GM21529 (cell line): ENCODE measurements around the gene CYB561D1.

Source experiments
- ATAC-seq: cut with Tn5 transposase; IDR thresholded peaks from one replicate; pipeline ENCODE4 v1.9.1; 2021; ENCODE audit not compliant: unreplicated experiment

CYB561D1 gene

DNA sequence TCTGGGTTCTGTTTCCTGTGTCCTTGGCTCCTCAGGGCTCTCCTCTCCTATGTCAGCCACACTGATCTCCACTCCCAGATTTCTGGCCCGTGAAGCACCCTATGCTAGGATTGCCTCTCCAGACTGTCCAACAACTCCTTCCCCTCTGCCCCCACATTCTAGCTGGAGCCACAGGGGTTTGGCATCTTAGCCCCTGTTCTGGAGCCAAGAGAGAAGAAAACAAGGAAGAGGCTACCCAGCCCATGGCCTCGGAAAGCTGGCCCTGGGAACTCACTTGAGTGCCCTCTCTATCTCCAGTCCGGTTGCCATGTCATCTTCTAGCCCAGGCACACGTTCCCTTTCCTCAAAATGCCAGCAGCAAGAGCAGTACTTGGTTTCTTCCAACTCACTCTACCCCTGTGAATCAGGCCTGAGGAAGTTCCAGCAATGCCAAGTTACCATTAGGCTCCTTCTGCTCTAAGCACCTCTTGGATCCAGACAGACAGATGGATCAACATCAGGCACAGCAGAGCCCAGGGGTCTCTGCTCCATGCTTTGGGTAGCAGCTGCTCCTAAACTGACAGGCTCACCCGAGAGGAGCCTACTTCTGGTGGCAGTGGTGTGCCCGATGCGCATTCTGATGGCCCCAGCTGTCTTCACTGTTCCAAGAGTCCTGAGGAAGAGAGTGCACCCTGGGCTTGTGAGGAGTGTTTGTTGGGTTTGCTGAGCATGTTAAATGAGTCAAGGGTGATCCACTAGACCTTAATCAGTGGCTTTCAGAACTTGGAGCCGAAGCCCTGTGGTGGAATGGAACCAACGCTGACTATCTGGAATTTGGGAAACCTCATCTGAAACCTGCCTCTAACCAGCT is 34.2 kb downstream of the CYB561D1 start:
- no peak for ATAC-seq

DNA sequence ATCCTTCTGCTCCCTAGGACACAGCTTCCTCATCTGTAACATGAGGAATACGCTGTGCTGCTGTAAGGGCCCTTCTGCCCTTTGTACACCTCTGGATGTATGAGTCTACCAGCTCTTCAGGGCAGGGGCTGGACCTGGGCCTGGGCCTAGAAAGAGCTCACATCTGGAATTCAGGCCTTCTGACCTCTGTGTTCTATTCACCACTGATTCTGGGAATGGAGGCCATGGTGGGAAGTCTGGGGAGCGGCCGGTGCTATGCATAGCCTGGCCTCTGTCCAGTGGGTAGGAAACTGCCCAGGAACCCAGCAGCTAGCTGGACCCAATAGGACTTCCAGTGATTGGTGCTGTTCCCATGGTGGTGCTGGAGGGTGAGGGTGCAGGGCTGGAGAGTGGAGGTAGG is 34.8 kb downstream of the CYB561D1 start:
- no peak for ATAC-seq

DNA sequence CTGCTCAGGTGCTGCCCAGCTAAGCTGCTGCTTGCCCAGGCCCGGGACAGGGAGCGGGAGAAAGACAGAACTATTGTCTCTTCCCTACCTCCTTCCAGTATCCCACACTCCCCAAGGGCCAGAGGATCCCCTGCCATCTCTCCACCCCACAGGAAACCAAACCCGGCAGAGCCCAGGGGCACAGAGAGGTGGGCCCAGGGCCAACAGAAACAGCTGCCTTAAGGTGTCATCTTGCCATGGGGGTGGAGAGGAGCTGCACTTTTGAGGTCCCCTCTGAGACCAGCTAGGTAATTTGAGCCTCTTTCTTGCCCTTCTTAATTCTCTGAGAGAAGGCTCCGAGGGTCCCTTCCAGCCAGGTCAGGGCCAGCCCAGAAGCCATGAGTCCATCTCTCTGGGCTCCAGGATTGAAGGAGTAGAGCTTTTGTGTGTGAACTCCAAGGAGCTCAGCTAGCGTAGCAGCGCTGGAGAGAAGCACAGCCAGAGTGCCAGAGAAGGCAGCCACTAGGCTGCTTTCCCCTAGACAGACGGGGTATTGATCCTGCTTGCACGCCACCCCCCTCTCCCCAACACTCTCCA is 36.1 kb downstream of the CYB561D1 start:
- ATAC-seq = no peak

DNA sequence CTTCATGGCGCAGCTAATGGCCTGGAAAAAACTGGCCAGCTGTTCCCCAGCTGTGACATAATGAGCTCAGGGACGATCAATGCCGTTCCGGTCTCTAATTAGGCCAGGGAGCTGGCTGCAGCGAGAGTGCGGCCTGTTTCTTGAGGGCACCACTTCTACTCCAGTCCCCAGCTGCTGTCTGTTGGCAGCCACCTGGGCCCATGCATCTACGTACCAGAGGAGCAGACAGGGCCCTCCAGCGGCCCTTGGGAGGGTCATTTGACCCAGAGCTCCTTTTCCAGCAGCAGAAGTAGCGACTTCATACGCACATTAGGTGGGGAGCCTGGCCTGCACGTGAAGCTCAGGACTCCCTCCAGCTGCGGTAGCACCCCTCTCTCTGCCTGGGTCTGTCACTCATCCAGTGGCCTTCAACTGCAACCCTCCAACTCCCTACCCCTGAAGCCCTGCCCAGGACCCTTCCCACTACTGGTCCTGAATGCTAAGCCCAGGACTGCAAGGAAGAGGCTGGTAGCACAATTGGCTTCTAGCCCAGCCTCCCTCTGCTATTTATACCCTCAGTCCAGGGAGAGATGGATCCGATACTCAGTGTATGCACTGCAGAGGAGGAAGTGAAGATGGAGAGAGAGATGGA is 36.7 kb downstream of the CYB561D1 start:
- ATAC-seq = no peak

DNA sequence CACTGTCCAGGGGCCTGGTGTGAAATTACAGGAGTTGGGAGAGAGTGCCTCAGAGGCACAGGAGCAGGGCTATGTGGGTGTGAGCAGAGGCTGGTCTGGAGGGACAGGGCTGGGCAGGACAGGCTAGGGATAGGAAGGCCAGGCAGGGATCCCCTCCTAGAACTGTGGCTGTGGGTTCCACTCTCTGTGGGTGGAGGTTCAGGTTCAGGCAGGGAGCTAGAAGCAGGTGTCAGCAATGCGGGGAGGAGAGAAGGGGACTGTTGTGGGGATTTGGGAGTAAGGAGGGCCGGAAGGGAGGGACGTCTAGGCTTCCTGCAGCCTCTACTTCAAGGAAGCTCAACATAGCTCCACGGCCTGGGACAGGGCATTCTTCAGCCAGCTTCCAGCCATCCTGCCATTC is 37.5 kb downstream of the CYB561D1 start:
- ATAC-seq = no peak

DNA sequence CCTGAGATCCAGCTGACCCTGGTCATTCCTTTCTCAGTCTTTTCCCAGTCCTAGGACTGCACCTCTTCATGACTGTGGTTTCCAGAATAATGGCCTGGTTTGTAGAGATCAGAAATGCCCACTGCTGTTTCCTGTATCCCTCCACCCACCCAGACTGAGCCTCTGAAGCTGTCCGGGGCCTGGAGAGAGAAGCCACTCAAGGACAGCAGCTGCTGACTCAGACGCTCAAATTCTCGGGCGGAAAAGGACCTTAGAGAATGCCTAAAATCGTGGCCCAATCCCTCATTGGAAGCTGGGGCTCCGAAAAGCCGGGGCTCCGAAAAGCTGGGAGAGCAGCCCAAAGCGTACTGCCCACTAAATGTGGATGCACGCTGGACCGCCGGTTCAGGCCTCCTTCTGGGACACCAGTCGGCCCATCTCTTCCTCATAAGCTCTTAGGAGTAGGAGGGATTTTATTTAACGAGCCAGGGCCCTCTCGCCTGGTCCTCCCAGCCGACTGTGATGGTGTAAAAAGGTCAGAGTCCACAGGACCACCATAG is 38.0 kb downstream of the CYB561D1 start:
- no peak for ATAC-seq

DNA sequence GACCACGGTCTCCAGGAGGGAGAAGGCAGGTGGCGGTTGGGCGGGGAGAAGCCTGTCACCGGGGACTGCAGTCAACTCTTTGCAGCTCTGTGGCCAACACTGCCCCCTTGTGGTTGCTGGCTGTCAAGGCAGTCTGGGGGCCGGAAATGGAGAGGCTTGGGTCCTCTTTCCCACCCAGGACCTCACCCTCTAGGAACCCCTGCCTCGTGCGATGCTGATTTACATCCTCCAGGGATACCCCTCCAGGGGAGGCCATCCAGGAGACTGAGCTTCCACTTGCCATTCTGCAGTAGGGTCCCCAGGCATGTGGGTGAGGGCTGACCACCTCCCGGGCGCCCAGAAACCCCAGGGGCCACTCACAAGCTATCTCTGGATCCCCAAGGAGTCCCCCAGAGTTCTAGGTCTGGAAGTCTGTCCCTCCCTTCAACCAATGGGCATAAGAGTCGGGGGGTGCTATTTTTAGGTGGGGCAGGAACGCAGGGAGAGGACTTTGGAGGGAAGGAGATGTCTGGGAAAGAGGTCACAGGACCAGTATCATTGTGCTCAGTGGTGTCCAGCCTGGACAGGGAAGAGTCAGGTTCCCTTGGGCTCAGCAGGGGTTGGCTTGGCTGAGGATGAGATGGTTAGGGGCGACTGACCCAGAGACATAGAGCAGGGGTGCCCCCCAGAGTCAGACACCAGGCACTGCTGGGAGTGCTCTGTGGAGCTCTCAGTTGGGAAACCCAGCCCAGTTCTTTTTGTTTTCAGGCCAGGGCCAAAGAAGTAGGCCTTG is 38.7 kb downstream of the CYB561D1 start:
- ATAC-seq = peak; percentile 82

DNA sequence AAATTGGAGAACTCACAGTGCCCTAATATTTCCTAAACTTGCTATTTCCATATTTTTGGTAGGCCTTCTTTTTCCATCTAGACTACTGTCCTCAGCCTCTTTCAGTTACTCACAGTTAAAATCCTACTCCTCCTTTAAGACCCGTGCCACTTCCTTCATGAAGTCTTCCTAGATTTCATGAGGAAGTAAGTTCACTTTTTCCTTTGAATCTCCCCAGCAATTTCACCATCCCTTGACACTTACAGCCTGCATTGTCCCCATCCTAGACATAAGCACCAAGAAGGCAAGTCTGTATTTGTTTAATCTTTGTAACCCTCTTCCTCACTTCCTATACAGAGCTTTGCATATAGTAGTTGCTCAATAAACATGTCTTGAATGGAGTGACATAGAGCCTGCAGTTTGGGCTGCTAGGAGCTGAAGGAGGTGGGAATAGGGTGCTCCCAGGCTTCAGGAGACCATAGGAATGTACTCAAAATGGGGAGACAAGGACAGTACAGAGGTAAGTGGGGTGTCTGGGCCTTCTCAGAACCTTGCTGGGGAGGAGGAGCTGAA is 40.5 kb downstream of the CYB561D1 start:
- ATAC-seq = no peak

DNA sequence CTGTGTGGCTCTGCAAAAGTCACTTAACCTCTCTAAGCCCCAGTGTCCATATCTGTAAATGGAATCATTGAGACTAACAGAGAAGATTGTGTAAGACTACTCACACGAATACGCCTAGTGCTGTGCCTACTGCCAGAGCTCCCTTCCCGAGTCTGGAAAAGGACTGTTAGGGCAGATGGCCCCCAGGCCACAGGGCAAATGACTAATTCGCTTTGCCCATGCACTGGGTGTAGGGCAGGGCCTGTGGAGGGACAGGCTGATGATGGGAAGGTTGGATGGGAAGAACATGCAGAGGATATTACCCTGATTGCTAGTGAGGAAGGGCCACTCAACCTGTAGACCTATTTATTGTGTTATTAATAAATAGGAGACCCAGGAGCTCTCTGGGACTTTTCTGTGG is 41.6 kb downstream of the CYB561D1 start:
- ATAC-seq = no peak

DNA sequence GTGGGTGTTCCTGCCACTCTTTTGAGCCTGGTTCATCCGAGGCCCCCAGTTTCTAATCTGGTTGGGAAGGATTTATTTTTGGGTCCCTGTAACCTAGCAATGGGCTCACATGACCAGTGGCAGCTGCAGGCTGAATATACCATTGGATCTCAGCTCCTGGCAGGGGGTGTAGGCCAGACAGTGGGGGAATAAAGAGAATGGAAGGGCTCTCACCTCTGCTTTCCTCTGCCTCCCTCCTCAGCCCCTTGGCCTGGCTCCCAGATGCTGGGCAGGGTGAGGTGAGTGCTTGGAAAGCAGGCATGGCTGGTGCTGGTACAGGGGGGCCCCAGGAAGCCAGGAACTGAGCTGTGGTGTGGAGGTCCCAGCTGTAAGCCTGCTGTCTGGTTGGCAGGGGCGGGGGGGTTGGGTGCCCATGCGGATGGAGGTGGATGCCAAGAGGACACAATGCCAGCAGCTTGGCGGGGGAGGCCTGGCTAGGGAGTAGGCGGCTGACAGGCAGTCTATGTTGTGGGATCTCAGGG is 42.1 kb downstream of the CYB561D1 start:
- no peak for ATAC-seq

DNA sequence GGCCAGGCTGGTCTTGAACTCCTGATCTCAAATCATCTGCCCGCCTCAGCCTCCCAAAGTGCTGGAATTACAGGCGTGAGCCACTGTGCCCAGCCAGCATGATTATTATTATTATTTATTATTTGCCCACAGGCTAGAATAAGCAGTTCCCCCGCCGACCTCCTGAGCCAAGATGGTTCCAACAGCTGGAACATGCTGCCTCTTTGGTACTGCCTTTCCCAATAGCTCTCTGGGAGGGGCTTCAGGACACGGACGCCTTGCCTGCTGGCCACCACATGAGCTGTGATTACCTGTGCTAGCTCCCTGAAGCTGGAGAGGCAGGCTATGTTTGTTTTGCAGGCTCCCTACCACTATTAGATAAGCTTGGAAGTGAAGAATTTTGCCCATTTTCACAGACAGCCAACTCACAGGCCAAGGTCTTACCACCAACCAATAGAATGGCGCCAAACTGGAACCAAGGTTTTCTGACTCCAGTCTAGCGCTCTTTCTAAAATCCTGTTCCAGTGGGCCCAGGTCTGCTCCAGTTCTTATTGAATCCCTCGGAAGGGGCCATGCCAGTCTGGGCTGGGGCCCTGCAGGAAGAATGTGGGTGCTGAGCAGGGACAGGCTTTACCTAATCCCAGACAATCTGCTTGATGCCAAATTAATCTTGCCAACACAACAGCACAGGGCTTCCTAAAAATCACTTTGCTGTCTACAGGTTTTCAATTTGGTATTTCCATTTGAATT is 43.7 kb downstream of the CYB561D1 start:
- ATAC-seq = no peak

DNA sequence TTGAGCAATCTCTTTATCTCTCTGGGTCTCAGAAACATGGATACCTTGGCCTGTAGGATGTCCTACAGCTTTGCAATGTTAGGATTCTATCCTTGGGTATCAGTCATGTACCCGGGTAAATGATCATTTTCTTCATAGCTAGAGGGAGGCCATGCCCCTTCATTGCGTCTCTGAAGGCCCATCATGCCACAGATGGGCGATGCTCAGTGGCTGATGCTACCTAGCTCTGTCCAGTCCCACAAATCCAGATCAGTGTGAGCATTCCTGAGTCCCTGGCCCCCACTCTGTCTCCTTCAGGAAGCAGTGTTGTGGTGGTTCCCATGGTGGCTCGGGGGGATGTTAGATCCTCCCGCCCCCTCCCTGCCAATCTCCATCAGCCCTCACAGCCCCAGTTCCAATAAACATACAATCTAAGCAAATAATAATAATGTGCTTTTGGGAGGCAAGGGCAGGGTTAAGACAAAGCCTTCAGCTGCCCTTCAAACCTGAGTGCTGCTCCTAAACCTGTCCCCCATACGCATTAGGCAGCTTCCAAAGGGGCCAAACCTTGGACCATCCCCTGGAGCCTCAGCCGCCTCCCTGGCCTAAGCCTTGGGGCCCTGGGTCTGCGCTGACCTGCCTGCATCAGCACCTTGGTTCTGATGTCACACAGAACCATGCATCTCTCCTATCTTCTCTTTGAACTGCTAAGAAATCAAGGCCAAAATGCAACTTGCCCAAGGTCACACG is 45.1 kb downstream of the CYB561D1 start:
- ATAC-seq = no peak

DNA sequence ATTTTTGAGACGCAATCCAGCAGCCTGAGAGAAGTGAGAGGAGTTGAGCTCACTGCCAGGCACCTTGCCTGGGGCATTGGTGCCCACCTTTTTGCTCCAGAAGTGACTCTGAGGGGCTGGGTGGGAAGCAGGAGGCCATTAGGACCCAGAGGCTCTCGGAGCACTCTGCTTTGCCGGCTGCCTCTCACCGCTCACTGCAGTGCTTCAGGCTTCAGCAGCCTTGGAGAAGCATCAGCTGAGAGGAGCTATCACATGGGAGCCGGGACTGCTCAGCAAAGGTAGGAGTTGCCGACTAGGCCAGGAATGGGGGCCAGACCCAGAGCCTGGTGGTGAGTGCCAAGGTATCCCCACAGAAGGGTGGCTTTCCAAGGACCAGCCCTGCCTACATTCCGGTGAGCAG is 45.8 kb downstream of the CYB561D1 start, which contains the start of gene GPR61:
TSS of gene GPR61 (plus strand) at position 197 of the 400 bp plus-strand sequence. CDS start 3,151 bp downstream, outside the sequence.
- ATAC-seq = no peak

DNA sequence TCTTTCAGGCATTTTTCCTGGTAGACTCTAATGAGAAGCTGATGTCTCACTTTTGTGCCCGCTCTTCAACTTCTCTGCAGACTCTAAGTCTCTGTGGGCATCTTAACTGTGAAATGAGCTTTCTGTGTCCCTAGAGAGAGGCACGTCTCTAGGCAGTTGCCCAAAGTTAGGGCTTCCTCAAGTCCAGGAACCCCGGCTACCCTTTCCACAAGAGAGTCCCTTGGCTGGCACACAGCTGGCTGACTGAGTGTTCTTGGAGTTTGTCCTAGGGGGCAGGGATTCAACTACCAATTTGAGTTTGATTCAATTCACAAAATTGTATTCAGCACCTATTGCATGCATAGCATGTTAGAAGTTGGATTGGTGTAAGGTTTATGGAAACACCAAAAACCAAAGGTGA is 47.2 kb downstream of the CYB561D1 start:
- ATAC-seq = no peak

DNA sequence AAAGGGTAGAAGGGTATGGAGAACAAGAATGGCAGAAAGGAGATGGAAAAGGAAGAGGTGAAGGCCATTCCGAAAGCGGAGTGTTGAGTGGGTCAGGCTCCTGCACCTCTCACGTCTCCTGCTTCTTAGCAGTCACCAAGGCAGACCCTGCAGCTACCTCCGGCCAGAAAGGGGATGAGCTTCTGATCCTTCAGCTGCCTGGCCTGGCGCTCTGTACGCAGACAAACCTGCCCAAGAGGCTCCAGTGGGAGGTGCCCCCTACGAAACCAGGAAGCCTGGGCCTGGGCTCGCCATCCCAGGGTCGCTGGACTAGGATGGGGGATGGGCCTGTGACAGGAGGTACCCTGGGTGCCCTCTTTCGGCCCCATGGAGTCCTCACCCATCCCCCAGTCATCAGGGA is 48.8 kb downstream of the CYB561D1 start:
- no peak for ATAC-seq

DNA sequence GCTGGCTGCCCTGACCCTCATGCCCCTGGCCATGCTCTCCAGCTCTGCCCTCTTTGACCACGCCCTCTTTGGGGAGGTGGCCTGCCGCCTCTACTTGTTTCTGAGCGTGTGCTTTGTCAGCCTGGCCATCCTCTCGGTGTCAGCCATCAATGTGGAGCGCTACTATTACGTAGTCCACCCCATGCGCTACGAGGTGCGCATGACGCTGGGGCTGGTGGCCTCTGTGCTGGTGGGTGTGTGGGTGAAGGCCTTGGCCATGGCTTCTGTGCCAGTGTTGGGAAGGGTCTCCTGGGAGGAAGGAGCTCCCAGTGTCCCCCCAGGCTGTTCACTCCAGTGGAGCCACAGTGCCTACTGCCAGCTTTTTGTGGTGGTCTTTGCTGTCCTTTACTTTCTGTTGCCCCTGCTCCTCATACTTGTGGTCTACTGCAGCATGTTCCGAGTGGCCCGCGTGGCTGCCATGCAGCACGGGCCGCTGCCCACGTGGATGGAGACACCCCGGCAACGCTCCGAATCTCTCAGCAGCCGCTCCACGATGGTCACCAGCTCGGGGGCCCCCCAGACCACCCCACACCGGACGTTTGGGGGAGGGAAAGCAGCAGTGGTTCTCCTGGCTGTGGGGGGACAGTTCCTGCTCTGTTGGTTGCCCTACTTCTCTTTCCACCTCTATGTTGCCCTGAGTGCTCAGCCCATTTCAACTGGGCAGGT is 49.5 kb downstream of the CYB561D1 start:
- no peak for ATAC-seq

DNA sequence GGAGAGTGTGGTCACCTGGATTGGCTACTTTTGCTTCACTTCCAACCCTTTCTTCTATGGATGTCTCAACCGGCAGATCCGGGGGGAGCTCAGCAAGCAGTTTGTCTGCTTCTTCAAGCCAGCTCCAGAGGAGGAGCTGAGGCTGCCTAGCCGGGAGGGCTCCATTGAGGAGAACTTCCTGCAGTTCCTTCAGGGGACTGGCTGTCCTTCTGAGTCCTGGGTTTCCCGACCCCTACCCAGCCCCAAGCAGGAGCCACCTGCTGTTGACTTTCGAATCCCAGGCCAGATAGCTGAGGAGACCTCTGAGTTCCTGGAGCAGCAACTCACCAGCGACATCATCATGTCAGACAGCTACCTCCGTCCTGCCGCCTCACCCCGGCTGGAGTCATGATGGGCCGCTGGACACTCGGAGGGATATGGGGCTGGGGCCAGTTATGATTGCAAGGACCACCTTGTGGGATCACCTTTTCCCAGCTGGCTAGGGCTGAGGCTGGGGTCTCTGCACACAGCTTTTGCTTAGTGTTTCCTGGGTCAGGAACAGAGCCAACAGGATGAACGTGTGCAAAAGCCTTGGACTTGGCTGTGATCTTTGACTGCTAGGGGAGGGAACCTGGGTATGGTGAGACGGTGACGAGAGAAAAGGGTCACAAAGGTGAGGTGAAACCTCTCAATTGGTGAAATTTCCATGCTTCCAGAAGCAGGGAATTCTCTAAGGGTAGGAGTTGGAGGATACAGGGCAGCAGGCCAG is 50.3 kb downstream of the CYB561D1 start:
- ATAC-seq = no peak
